22Rv1 (cell line): ENCODE measurements around the gene ESR1.
"Not testable (repeated sequence)": the region's sequence is repeated elsewhere in the genome, so short reads cannot be mapped to it uniquely, and the experiment has no call there.

ENCODE experiments used
- CTCF ChIP-seq: fragments of 450-650 bp; IDR thresholded peaks from 2 replicates; pipeline ENCODE4 v1.5.1; 2017; ENCODE audit warnings: mild to moderate bottlenecking
- ZFX ChIP-seq: fragments of 450-650 bp; IDR thresholded peaks from 2 replicates; pipeline ENCODE4 v1.6.1; 2017; ENCODE audit warnings: antibody characterized with exemption, borderline replicate concordance

GRCh38 chr6:152033765-152034164 is 226.3 kb downstream of the ESR1 start:
- not testable (repeated sequence) for TF ChIP-seq CTCF, ZFX
